ENCODE measurements around the gene AGBL4.

The AGBL4 gene

DNA sequence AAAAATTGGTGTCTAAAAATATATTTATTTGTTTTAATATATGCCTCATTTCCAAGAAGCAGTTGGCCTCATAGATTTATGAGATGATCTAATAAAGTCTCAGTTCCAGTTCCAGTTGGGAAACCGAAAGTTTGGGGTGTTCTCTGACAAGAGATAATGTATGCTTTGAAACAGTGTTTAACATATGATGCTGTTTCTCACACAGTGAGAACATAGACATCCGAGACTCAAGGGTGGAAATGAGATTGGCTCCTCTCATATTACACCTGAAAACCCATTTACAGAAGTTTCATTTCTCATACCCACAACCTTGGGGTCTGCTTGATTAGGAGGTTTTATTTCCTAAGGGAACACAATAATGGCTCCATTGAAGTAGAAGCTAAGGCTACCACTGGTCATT, 1046.5 kb downstream of the AGBL4 start:
- TF ChIP-seq, protein P1, sequence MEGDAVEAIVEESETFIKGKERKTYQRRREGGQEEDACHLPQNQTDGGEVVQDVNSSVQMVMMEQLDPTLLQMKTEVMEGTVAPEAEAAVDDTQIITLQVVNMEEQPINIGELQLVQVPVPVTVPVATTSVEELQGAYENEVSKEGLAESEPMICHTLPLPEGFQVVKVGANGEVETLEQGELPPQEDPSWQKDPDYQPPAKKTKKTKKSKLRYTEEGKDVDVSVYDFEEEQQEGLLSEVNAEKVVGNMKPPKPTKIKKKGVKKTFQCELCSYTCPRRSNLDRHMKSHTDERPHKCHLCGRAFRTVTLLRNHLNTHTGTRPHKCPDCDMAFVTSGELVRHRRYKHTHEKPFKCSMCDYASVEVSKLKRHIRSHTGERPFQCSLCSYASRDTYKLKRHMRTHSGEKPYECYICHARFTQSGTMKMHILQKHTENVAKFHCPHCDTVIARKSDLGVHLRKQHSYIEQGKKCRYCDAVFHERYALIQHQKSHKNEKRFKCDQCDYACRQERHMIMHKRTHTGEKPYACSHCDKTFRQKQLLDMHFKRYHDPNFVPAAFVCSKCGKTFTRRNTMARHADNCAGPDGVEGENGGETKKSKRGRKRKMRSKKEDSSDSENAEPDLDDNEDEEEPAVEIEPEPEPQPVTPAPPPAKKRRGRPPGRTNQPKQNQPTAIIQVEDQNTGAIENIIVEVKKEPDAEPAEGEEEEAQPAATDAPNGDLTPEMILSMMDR (IDR thresholded peaks at IDR 0.05; ENCODE audit: low read depth, low read length, missing control alignments): no peak
- no peak overlapping the region for H3K4me3 ChIP-seq (ENCODE audit: low read depth, low read length)
- DNase-seq (ENCODE audit: low read depth): no peak

DNA sequence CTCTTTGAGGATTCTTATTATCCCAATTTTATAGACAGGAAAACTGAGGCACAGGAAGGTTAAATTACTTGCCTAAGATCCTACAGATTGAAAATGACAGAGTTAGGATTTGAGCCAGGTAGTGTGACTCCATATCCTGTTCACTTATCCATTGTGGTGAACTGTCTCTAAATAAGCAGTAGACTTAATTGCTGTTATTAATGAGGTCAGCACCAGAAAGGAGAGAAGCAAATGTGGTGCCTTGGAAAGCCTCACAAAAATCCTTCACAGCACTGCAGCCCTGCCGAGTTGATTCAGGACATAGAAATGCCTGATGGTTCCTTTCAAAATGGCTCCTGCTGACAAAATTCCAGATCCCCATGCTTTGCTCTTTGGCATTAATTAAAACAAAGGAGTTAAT, 1053.8 kb downstream of the AGBL4 start:
- DNase-seq (ENCODE audit: low read depth): no peak
- TF ChIP-seq, protein P1 (IDR thresholded peaks at IDR 0.05; ENCODE audit: low read depth, low read length, missing control alignments): no peak
- no peak overlapping the region for H3K4me3 ChIP-seq (ENCODE audit: low read depth, low read length)

DNA sequence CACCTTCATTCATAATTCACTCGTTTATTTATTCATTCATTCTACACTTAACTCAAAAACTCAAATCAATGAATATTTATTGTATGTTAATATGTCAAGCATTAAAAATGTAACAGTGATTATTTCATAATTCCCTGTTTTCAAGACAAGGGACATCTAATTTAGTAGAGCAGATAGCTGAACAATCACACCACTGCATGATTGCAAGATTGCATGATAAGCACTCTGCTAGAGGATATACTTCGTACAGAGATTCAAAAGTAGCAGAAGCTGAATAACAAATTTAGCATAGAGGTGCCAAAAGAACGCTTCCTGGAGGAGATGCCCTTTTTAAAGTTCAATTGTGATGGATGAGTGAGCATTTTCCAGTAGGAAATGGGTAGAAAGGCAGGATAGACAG, 1056.4 kb downstream of the AGBL4 start:
- DNase-seq (ENCODE audit: low read depth): no peak
- H3K4me3 ChIP-seq (ENCODE audit: low read depth, low read length): no peak overlapping the region
- TF ChIP-seq, protein P1 (IDR thresholded peaks at IDR 0.05; ENCODE audit: low read depth, low read length, missing control alignments): no peak

DNA sequence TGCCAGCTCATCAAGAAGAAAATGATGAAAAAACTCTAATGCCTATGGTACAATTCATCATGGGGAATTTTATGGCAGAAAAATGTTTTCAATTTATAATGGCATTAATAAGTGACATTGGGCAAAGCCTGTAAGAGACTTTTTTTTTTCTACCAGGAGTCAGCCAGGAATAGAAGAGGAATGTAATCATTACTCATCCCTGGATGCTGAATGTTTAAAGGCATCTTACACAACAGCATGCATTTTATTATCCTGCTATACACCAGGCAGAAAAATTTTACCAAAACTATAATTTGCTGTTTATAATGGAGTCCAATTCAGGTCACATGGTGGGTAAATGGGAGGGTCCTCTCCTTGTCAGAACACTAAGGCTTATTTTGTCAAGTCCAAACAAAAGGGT, 1057.2 kb downstream of the AGBL4 start:
- TF ChIP-seq, protein P1 (IDR thresholded peaks at IDR 0.05; ENCODE audit: low read depth, low read length, missing control alignments): no peak
- no peak overlapping the region for H3K4me3 ChIP-seq (ENCODE audit: low read depth, low read length)
- no peak for DNase-seq (ENCODE audit: low read depth)

DNA sequence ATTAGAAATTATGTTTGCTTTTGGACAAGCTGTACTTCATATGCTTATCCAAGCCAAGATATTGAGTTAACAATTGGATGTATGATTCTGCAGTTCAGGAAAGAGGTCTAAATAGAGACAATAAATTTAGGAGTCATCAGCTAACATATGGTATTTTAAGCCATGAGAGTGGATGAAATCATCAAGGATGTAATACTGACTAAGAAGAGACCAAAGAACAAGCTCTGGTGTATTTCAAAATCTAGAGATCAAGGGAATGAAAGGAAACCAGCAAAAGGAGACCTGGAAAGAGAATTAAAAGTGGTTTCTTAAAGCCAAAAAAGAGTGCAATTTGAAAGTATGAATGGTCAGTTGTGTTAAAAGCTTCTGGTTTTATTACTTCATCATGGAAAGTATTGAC, 1063.4 kb downstream of the AGBL4 start:
- DNase-seq (ENCODE audit: low read depth): no peak
- H3K4me3 ChIP-seq (ENCODE audit: low read depth, low read length): no peak overlapping the region
- TF ChIP-seq, protein P1 (IDR thresholded peaks at IDR 0.05; ENCODE audit: low read depth, low read length, missing control alignments): no peak

DNA sequence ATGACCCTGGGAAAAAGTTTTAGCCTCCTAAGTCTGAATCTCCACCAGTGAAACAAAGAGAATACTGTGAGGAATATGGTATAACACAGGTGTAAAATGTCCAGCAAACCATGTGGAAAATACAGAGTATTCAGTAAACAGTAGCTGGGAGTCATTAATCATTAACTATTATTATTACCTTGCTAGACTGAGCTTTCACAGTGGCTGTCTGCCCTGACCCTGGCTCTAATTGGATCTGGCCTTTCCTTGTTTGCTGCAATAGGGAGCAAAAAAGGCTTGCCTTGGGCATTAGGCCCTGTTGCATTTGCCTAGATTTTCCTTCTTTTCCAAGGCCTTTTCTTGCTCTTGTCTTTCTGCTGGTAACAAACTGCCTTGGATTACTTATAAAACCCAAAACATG, 1068.0 kb downstream of the AGBL4 start:
- no peak overlapping the region for H3K4me3 ChIP-seq (ENCODE audit: low read depth, low read length)
- TF ChIP-seq, protein P1 (IDR thresholded peaks at IDR 0.05; ENCODE audit: low read depth, low read length, missing control alignments): no peak
- DNase-seq (ENCODE audit: low read depth): no peak

DNA sequence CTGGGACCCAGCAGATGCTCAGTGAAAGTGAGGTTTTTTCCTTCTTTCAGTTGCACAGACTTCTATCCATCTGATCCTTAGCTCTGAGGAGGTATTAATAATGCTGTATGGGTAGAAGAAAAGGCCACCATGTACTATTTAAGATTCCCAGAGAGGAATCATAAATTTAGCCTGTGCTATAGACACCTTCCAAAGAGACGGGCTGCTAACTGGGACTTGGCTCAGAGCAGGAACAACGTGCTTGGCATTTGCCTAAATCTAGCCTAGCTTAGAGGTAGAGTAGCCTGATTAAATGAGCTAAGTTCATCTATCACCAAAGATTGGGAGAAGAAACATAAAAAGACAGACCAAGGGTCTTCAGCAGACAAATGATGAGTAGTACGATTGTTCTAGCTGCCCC, 1070.1 kb downstream of the AGBL4 start:
- no peak overlapping the region for H3K4me3 ChIP-seq (ENCODE audit: low read depth, low read length)
- no peak for DNase-seq (ENCODE audit: low read depth)
- TF ChIP-seq, protein P1 (IDR thresholded peaks at IDR 0.05; ENCODE audit: low read depth, low read length, missing control alignments): no peak
